HG03378 (cell line): ENCODE data around the gene PCDH9.

Experiments used
- ATAC-seq: cut with Tn5 transposase; IDR thresholded peaks from one replicate; pipeline ENCODE4 v1.9.1; 2021; ENCODE audit warnings: mild to moderate bottlenecking, moderate library complexity; ENCODE audit not compliant: unreplicated experiment

PCDH9 gene, protein sequence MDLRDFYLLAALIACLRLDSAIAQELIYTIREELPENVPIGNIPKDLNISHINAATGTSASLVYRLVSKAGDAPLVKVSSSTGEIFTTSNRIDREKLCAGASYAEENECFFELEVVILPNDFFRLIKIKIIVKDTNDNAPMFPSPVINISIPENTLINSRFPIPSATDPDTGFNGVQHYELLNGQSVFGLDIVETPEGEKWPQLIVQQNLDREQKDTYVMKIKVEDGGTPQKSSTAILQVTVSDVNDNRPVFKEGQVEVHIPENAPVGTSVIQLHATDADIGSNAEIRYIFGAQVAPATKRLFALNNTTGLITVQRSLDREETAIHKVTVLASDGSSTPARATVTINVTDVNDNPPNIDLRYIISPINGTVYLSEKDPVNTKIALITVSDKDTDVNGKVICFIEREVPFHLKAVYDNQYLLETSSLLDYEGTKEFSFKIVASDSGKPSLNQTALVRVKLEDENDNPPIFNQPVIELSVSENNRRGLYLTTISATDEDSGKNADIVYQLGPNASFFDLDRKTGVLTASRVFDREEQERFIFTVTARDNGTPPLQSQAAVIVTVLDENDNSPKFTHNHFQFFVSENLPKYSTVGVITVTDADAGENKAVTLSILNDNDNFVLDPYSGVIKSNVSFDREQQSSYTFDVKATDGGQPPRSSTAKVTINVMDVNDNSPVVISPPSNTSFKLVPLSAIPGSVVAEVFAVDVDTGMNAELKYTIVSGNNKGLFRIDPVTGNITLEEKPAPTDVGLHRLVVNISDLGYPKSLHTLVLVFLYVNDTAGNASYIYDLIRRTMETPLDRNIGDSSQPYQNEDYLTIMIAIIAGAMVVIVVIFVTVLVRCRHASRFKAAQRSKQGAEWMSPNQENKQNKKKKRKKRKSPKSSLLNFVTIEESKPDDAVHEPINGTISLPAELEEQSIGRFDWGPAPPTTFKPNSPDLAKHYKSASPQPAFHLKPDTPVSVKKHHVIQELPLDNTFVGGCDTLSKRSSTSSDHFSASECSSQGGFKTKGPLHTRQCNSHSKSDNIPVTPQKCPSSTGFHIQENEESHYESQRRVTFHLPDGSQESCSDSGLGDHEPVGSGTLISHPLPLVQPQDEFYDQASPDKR (N-terminal part only)

GRCh38 chr13:67229481-67230403, at the start of gene PCDH9:
Gene PCDH9, minus strand, starts transcription at chr13:67230336. Its CDS starts 1,896 bp downstream, at chr13:67228440.
- ATAC-seq, result no peak

GRCh38 chr13:67278235-67278634, 48.1 kb upstream of the PCDH9 start:
- no peak for ATAC-seq

DNA sequence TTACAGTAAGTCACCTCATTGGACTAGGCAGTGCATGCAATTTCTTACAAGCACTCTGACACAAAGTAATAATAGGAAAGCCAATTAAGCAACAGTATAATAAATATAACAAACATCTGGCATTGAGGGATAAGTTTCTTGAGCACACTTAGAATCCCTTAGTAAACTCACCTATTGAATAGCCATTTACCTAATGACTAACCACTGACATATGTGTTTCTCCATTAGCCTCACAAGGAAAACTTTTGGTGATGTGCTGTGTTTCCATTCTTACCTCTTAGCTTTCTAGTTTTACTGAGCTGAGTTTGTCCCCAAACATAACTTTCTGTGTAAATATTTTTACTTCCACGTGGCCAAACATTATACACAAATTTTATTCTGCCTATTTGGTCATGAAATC, 47.4 kb upstream of the PCDH9 start:
- no peak for ATAC-seq

- ATAC-seq, result no peak
Observed at GRCh38 chr13:67275351-67275960, 45.3 kb upstream of the PCDH9 start.

- no peak for ATAC-seq
Observed at GRCh38 chr13:67273001-67273400, 42.9 kb upstream of the PCDH9 start.

GRCh38 chr13:67267136-67267535, 37.0 kb upstream of the PCDH9 start:
- ATAC-seq, result no peak

GRCh38 chr13:67259208-67259607, 29.1 kb upstream of the PCDH9 start:
- ATAC-seq, result no peak

DNA sequence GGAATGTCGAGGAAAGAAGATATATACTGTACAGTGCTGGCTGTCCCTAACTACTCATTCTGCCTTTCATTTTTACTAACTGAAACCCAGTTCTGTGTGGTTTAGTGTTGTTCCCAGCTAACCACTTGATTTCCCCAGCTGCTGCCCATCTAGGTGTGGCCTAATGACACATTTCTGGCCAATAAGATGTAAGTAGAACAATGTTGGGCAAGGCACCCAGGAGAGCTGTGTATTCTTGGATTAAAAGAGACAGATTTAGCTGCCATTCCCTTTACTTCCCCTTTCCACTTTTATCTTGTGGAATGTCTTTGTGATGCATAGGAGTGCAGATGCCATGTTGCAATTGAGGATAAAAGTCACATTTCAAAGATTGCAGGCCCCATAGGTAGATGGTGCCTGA, 28.3 kb upstream of the PCDH9 start:
- ATAC-seq, result peak; percentile 63

DNA sequence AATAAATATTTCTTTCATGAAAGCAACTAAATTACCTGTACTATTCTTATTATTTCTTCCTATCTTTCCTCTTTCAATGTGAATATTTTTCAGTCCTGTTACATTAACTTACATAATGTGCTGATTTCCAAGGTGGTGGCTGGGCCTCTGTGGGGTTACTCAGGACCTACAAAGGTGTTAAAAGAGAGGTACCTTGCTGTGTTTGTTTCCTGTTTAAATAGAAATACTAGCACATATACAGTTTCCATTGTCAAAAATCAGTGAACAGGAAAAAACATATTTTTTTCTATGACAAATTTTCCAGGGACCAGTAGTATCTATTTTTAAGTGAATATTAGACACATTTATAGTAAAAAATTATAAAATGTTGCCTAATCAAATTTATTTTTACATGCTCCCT, 8.7 kb upstream of the PCDH9 start:
- ATAC-seq, result no peak

DNA sequence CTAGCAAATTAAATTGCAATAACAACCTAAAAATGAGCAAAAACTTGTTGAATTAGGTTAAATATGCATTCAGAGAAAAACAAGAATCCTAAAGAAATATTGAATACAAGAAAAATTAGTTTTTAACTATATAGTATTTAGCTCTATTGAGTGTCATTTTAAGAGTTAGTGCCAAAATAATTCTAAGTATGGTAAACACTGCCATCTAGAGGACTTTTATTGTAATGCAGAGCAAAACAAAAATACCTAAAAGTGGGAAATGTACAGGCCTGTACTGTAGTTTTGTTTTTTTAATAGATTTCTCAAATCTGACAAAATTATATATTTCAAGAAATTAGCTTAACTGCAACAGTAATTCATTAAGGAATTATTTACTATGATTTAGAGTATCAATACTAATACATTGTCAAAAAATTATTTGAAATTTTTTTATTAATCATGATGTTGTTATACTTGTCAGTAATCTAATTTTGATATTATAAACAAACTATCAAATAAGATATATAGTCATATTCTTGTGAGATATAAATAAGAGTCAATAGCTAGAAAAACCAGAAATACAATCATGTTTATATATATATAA, 8.2 kb upstream of the PCDH9 start:
- peak; percentile 93 for ATAC-seq

- no peak for ATAC-seq
Observed at GRCh38 chr13:67235265-67235664, 5.1 kb upstream of the PCDH9 start.

DNA sequence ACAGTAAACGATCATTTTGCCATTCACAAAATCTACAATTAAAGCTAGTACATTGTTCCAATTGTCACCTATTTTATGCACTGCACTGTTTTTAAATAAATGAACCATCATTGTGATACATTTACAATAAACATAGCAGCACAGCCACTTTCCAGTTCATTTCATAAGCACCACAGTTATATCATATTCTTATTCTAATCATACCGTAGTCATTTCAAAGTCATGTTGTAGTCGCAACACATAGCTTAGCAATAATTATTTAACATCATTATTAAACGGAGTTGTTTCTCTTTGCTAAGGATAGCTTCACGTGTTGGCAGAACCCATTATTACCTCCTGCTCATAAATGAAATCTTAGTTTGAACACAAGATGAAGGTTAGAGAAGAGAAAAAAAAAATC, 2.2 kb upstream of the PCDH9 start:
- no peak for ATAC-seq

DNA sequence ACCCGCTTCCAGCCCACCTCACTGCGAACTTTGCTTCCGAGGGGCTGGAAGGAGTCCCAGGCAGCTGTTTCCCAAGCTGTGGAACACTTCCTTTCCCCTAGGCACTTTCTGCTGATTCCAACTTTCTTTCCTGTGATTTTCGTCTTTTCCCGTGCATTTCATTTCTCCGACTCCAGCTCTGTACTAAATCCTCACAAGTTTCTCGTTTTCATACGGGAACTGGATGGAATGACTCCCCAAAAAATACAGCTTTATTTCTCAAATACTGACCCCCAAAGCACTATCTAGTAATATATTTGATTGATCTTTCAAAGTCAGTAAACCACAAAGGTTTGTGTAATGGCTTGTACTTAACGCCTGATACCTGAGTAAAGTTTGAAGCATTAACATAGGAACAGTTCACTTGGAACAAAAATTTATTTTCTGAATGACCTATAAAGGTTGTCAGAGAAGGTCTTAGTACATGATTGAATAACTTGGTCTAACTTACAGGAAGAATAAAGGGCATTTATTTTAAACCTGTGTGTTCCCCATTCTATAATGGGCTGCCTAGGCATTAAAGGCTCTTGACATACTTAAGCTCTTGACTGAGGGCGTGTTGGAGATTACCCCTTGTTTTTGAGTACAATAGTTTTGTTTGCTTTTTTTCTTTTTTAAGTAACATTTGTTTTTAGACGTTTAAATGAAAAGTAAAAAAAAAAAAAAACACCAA, 1.3 kb upstream of the PCDH9 start:
- ATAC-seq, result no peak

GRCh38 chr13:67230404-67231288, 510 bp upstream of the PCDH9 start:
- peak; percentile 94 for ATAC-seq

GRCh38 chr13:67228916-67229315, 1.2 kb downstream of the PCDH9 start:
- ATAC-seq, result no peak

GRCh38 chr13:67228031-67228430, 2.1 kb downstream of the PCDH9 start:
- ATAC-seq, result no peak

DNA sequence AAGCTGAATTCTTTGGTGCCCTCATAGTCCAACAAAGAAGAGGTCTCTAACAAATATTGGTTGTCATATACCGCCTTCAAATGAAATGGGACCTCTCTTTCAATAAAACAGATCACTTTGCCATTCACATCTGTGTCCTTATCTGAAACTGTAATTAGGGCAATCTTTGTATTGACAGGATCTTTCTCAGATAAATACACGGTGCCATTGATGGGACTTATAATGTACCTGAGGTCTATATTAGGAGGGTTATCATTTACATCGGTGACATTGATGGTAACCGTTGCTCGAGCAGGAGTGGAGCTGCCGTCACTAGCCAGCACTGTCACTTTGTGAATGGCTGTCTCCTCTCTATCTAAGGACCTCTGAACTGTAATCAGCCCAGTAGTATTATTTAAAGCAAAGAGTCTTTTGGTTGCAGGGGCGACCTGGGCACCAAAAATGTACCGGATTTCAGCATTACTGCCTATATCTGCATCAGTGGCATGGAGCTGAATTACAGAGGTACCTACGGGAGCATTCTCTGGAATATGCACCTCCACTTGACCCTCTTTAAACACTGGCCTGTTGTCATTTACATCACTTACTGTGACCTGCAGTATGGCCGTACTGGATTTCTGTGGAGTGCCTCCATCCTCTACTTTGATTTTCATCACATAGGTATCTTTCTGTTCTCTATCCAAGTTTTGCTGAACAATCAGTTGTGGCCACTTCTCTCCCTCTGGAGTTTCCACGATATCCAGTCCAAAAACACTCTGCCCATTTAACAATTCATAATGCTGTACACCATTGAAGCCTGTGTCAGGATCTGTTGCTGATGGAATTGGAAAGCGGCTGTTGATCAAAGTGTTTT, 2.8 kb downstream of the PCDH9 start:
- ATAC-seq, result no peak
